Measurements from ENCODE around the gene NPHS1. TPM values are rescaled to one million over a fixed set of nuclear protein-coding genes. Genes with fewer than 3 reads are reported as not detected.
"Not testable (repeated sequence)": the region's sequence is repeated elsewhere in the genome, so short reads cannot be mapped to it uniquely, and the experiment has no call there.

Gene NPHS1
- total RNA-seq, 3 donors from 2014 or later (not counting 1 experiment from before 2014, with no cell fraction given), result 0.93 TPM; not detected in 2

- 83% methylated on average over 13 of the region's 13 CpGs for WGBS (ENCODE audit: insufficient coverage)
- Histone ChIP-seq H3K27ac (ENCODE audit: low read length) (no peak overlapping the region), H3K4me1 (ENCODE audit: control insufficient read depth, insufficient read depth, low read length) (peaks cover 20% of the 10 kb centered on the region), H3K4me3 (ENCODE audit: low read length) (no peak overlapping the region), H3K36me3 (ENCODE audit: control insufficient read depth, insufficient read depth, low read length) (no peaks in the 10 kb centered on the region), H3K27me3 (ENCODE audit: control insufficient read depth, insufficient read depth, low read length) (peaks cover 28% of the 10 kb centered on the region), H3K9me3 (ENCODE audit: control insufficient read depth, insufficient read depth, low read length) (no peaks in the 10 kb centered on the region)
- Mint-ChIP-seq H3K36me3 (peaks cover 13% of the 10 kb centered on the region), H3K27ac (no peak overlapping the region), H3K4me1 (peaks cover 18 to 19% of the 10 kb centered on the region in 2 donors), H3K9me3 (peaks cover 0 to 6% of the 10 kb centered on the region in 2 donors), H3K4me3 (no peak overlapping the region), H3K27me3 (ENCODE audit: low read depth in 2 of 2) (peaks cover 37 to 45% of the 10 kb centered on the region in 2 donors)
- DNase-seq (no peak), ATAC-seq (no peak)
- TF ChIP-seq, protein P1, sequence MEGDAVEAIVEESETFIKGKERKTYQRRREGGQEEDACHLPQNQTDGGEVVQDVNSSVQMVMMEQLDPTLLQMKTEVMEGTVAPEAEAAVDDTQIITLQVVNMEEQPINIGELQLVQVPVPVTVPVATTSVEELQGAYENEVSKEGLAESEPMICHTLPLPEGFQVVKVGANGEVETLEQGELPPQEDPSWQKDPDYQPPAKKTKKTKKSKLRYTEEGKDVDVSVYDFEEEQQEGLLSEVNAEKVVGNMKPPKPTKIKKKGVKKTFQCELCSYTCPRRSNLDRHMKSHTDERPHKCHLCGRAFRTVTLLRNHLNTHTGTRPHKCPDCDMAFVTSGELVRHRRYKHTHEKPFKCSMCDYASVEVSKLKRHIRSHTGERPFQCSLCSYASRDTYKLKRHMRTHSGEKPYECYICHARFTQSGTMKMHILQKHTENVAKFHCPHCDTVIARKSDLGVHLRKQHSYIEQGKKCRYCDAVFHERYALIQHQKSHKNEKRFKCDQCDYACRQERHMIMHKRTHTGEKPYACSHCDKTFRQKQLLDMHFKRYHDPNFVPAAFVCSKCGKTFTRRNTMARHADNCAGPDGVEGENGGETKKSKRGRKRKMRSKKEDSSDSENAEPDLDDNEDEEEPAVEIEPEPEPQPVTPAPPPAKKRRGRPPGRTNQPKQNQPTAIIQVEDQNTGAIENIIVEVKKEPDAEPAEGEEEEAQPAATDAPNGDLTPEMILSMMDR (IDR thresholded peaks at IDR 0.05), result no peak
- intact Hi-C loops (cut with micrococcal nuclease), result no loop called here
Observed at GRCh38 chr19:35841961-35842595, 10.2 kb downstream of the NPHS1 start.

DNA sequence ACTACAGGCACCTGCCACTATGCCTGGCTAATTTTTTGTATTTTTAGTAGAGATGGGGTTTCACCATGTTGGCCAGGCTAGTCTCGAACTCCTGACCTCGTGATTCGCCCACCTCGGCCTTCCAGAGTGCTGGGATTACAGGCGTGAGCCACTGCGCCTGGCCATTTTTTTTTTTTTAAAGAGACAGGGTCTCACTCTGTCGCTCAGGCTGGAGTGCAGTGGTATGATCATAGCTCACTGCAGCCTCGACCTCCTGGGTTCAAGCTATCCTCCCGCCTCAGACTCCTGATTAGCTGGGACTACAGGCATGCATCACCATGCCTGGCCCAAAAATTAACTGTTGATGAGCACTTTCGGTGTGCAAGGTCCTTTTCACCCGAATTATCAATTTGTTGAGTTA is 16.2 kb downstream of the NPHS1 start:
- H3K27ac Mint-ChIP-seq; DNase-seq; H3K27ac ChIP-seq (ENCODE audit: low read length); H3K9me3 ChIP-seq (ENCODE audit: control insufficient read depth, insufficient read depth, low read length); H3K36me3 ChIP-seq (ENCODE audit: control insufficient read depth, insufficient read depth, low read length); H3K9me3 Mint-ChIP-seq; H3K36me3 Mint-ChIP-seq; intact Hi-C loops (cut with micrococcal nuclease); H3K4me1 ChIP-seq (ENCODE audit: control insufficient read depth, insufficient read depth, low read length); H3K27me3 ChIP-seq (ENCODE audit: control insufficient read depth, insufficient read depth, low read length); H3K4me1 Mint-ChIP-seq; ATAC-seq; H3K4me3 Mint-ChIP-seq; H3K4me3 ChIP-seq (ENCODE audit: low read length): not testable (repeated sequence)
- peaks cover 7 to 18% of the 10 kb centered on the region in 2 donors for H3K27me3 Mint-ChIP-seq (ENCODE audit: low read depth in 2 of 2)
- 64% methylated on average over 11 of the region's 11 CpGs for WGBS (ENCODE audit: insufficient coverage)

- 59% methylated on average over 7 of the region's 7 CpGs for WGBS (ENCODE audit: insufficient coverage)
- no peaks in the 10 kb centered on the region for H3K4me1 Mint-ChIP-seq
- no peak for ATAC-seq
- Histone ChIP-seq H3K4me3 (ENCODE audit: low read length) (no peak overlapping the region), H3K4me1 (ENCODE audit: control insufficient read depth, insufficient read depth, low read length) (no peaks in the 10 kb centered on the region), H3K27me3 (ENCODE audit: control insufficient read depth, insufficient read depth, low read length) (no peaks in the 10 kb centered on the region), H3K9me3 (ENCODE audit: control insufficient read depth, insufficient read depth, low read length) (no peaks in the 10 kb centered on the region), H3K27ac (ENCODE audit: low read length) (no peak overlapping the region), H3K36me3 (ENCODE audit: control insufficient read depth, insufficient read depth, low read length) (no peaks in the 10 kb centered on the region)
- no peak overlapping the region for H3K27ac Mint-ChIP-seq
- intact Hi-C loops (cut with micrococcal nuclease), result no loop called here
- H3K9me3 Mint-ChIP-seq, result no peaks in the 10 kb centered on the region
- TF ChIP-seq, protein P1 (IDR thresholded peaks at IDR 0.05), result no peak
- peaks cover 7 to 18% of the 10 kb centered on the region in 2 donors for H3K27me3 Mint-ChIP-seq (ENCODE audit: low read depth in 2 of 2)
- DNase-seq, result no peak
- no peaks in the 10 kb centered on the region for H3K36me3 Mint-ChIP-seq
- no peak overlapping the region for H3K4me3 Mint-ChIP-seq
Observed at GRCh38 chr19:35833972-35834371, 18.3 kb downstream of the NPHS1 start.

DNA sequence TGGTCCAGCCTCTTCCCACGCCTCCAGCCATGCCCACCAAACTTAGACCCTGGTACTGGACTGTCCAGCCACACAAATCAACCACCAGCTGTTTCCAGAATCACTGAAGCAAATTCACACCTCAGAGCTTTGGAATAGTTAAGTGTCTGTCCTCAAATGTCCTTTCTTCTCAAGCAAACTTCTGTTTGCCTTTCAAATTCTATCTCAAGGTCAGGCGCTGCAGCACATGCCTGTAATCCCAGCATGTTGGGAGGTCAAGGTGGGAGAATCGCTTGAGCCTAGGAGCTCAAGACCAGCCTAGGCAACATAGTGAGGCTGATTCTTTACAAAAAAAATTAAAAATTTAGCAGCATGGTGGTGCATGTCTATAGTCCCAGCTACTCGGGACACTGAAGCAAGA is 20.2 kb downstream of the NPHS1 start:
- no peak overlapping the region for H3K4me3 ChIP-seq (ENCODE audit: low read length)
- intact Hi-C loops (cut with micrococcal nuclease), result no loop called here

More for the DNA sequence above, 20.2 kb downstream of the NPHS1 start:
- H3K27ac ChIP-seq (ENCODE audit: low read length), result no peak overlapping the region
- no peak for DNase-seq
- no peaks in the 10 kb centered on the region for H3K36me3 ChIP-seq (ENCODE audit: control insufficient read depth, insufficient read depth, low read length)
- Mint-ChIP-seq H3K36me3 (no peaks in the 10 kb centered on the region), H3K4me3 (no peak overlapping the region), H3K4me1 (no peaks in the 10 kb centered on the region), H3K9me3 (no peaks in the 10 kb centered on the region), H3K27me3 (ENCODE audit: low read depth in 2 of 2) (peaks cover 7 to 15% of the 10 kb centered on the region in 2 donors), H3K27ac (no peak overlapping the region)
- 73% methylated on average over 4 of the region's 4 CpGs for WGBS (ENCODE audit: insufficient coverage)
- no peaks in the 10 kb centered on the region for H3K27me3 ChIP-seq (ENCODE audit: control insufficient read depth, insufficient read depth, low read length)
- TF ChIP-seq, protein P1 (IDR thresholded peaks at IDR 0.05), result no peak
- no peaks in the 10 kb centered on the region for H3K9me3 ChIP-seq (ENCODE audit: control insufficient read depth, insufficient read depth, low read length)
- no peaks in the 10 kb centered on the region for H3K4me1 ChIP-seq (ENCODE audit: control insufficient read depth, insufficient read depth, low read length)
- no peak for ATAC-seq
